GM19023 (cell line): Measurements from ENCODE around the gene DNAH9.

Experiments used
- ATAC-seq: cut with Tn5 transposase; IDR thresholded peaks from one replicate; pipeline ENCODE4 v1.9.1; 2021; ENCODE audit warnings: mild to moderate bottlenecking, moderate library complexity; ENCODE audit not compliant: unreplicated experiment

Gene DNAH9, protein sequence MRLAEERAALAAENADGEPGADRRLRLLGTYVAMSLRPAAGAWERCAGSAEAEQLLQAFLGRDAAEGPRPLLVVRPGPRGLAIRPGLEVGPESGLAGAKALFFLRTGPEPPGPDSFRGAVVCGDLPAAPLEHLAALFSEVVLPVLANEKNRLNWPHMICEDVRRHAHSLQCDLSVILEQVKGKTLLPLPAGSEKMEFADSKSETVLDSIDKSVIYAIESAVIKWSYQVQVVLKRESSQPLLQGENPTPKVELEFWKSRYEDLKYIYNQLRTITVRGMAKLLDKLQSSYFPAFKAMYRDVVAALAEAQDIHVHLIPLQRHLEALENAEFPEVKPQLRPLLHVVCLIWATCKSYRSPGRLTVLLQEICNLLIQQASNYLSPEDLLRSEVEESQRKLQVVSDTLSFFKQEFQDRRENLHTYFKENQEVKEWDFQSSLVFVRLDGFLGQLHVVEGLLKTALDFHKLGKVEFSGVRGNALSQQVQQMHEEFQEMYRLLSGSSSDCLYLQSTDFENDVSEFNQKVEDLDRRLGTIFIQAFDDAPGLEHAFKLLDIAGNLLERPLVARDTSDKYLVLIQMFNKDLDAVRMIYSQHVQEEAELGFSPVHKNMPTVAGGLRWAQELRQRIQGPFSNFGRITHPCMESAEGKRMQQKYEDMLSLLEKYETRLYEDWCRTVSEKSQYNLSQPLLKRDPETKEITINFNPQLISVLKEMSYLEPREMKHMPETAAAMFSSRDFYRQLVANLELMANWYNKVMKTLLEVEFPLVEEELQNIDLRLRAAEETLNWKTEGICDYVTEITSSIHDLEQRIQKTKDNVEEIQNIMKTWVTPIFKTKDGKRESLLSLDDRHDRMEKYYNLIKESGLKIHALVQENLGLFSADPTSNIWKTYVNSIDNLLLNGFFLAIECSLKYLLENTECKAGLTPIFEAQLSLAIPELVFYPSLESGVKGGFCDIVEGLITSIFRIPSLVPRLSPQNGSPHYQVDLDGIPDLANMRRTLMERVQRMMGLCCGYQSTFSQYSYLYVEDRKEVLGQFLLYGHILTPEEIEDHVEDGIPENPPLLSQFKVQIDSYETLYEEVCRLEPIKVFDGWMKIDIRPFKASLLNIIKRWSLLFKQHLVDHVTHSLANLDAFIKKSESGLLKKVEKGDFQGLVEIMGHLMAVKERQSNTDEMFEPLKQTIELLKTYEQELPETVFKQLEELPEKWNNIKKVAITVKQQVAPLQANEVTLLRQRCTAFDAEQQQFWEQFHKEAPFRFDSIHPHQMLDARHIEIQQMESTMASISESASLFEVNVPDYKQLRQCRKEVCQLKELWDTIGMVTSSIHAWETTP (N-terminal part only)

DNA sequence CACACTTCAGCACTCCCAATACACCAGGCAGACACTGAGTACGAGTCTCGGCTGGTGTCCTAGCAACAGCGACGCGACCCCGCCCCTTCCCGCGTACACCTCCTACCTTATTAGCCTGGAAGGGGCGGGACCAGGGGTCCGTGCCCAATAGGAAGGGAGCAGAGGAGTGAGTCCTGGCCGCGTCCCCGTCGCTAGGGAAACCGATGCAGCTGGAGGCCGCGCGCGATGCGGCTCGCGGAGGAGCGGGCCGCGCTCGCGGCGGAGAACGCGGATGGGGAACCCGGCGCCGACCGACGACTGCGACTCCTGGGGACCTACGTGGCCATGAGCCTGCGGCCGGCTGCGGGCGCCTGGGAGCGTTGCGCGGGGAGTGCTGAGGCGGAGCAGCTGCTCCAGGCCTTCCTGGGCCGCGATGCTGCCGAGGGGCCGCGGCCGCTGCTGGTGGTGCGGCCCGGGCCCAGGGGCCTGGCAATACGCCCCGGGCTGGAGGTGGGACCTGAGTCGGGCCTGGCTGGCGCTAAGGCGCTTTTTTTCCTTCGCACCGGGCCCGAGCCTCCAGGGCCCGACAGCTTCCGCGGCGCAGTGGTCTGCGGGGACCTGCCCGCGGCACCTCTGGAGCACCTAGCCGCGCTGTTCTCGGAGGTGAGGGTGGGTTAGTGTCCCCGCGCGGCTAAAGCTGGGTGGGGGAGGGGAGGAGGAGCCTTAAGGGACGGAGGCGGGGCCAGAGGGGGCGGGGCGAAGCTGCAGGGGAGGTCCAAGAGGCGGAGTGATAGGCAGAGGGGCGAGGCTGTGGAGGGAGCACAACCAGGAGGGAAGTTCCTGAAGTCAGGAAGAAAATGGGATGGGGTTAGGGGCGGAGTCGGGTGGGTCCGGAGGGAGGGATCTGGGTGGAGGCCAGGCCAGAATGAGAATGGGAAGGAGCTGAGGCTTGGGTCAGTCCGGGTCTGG lies at the start of gene DNAH9:
Gene DNAH9, plus strand, starts transcription at position 197 of the 948 bp plus-strand sequence. Its CDS starts 29 bp downstream, at position 226.
- no peak for ATAC-seq

DNA sequence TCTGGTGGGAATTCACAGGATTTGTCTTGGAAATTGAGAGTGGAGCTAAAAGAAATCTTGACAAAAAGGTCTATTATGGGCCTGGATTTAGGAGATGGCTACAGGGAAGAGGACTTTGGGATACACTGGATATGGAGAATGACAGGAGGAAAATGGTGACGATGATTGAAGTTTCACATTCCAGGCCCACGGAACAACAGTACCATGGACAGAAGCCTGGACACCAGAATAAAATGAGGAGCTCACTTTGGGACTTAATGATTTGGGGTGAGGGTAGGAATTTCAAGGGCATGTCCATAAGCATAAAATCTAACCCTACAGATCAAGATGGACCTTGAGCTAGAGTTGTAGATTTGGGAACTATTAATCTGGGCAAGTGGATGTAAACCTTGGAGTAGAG lies 47.8 kb upstream of the DNAH9 start:
- ATAC-seq: no peak

DNA sequence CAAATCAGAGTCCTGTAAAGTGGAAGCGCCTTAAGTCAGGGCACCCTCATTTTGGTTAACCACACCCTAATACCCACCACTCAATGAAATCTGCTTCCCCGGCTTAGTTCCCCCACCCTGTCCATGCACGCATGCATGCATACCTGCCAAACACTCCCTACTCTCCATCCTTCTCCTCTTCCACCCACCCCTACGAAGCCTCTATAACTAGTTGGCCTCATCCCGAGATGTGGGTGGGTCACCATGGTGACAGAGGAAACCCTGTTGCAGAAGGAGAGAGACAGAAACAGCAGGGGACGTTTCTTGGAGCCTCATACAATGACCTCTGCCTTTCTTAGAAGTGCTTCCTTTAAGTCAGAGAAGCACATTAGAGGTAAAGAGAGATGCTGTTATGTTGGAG lies 46.8 kb upstream of the DNAH9 start:
- ATAC-seq: no peak

DNA sequence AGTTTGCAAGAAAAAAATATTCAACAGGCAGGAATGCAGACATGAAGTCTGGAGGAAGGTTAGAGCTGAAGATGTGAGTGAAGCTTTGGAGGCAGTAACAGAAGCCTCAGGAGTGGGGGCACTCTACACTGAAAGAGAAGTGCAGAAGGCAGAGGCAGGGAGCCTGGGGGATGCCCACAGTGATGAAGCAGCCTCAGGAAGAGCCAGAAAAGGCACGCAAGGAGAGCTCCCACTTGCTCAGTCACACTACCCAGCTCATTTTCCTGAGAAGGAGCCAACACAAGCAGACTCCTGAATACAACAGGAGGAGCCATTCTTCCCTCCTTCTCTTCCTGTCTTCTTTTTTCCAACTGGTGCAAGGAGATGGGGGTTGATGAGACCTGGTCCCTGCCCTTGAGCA lies 45.1 kb upstream of the DNAH9 start:
- ATAC-seq: no peak

DNA sequence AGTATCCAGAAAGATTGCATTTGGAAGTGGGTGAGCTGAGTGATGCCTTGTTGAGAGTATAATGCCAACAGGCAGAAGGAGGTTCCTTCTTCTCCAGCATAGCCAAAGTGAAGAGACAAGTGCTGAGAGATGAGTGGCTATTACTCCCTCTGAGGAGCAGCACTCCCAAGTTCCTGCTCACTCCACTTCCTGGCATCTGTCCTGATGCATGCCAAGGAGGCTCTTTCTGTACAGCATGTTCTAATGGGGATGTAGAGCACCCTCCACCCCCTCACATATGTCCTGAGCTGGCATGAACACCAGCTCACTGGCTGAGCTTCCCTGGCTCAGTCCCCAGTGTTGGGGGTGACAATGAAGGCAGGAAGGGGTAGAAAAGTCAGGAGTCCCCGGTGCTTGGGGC lies 44.2 kb upstream of the DNAH9 start:
- ATAC-seq: no peak

DNA sequence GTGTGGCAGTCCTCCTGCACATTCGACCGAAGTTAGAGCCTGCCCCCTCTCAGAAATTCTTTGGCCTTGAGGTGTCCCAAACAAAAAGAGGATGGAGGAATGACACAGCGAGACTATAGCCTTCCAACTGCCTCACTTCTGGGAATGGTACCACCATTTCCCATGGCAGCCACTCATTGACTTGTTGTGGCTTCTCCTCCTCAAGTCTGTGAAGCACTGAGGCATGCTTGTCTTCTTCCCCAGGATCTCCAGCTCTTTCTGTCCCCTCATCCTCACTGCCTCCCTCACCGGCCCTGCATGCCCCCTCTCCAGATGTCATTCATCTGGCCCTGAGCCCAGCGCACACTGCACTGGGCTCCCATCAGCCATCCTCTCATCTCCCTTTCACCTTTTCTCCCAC lies 43.7 kb upstream of the DNAH9 start:
- no peak for ATAC-seq

DNA sequence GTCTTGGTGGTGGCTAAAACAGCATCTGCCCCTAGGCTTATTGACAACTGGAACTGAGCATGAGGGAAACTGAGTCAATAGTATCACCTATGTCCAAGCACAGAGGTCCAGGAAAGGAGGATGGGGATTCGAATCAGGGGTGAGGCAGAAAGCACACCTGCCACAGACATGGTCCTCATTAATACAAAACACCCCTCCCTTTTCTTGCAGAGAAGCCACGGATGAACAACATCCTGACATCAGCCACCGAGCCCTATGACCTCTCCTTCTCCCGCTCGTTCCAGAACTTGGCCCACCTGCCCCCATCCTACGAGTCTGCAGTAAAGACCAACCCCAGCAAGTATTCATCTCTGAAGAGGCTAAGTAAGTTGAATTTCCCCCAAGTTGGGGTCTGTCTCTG lies 42.7 kb upstream of the DNAH9 start:
- no peak for ATAC-seq

DNA sequence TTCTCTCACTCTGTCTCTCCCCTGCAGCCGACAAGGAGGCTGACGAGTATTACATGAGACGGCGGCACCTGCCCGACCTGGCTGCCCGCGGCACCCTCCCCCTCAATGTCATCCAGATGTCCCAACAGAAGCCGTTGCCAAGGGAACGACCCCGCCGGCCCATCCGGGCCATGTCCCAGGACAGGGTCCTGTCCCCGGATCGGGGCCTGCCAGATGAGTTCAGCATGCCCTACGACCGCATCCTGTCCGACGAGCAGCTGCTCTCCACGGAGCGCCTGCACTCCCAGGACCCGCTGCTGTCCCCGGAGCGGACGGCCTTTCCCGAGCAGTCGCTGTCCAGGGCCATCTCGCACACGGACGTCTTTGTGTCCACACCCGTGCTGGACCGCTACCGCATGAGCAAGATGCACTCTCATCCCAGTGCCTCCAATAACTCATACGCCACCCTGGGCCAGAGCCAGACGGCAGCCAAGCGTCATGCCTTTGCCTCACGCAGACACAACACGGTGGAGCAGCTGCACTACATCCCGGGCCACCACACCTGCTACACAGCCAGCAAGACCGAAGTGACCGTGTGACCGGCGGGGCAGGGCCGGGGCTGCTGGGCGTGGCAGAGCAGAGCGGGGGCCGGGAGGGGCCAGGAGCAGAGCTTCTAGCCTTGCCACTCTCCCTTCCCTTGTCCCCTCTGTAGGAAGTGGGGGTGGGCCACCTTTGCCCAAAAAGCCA lies 40.4 kb upstream of the DNAH9 start:
- ATAC-seq: no peak

DNA sequence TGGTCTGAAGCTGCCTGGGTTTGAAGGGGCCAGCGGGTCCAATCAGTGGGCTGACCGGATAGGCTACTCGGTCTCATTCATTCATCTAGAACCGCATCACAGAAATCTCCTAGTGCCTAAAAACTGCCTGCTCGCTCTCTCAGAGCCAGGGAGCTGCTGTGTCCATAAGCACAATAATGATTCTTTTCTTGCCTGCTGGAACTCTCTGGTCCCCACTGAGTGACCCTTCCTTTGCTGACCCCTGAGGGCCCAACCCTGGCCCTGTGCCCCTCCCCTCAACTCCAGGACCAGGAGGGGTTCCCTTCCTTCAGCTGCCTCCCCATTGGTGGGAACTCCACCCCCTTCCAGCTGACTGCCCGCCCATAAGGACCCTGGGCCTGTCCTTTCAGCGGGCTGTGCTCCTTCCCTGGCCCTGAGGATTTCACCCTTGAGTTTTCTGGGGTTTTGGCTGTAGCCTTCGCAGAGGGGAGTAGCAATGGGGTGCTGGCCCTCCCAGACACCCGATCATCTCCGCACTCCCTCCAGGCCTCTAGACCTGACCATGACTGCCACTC lies 39.5 kb upstream of the DNAH9 start:
- ATAC-seq: no peak

DNA sequence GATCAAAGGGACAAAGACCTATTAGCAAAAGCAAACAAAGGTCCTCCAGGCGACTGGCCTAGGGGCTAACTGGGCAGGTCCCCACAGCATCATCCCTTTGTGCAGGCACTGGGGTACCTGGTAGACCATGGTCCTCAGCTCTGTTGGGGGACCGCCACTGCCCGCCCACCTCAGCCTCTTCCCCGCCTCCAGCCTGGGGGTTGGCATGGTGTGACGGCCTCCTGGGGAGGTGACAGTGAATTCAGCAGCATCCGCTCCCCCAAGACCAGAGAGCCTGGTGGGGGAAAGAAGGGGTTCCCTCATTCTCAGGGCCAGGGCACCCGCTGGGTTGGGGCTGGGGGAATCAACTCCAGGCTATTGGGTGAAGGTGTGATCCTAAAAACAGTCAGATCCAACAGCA lies 38.7 kb upstream of the DNAH9 start:
- ATAC-seq: no peak

DNA sequence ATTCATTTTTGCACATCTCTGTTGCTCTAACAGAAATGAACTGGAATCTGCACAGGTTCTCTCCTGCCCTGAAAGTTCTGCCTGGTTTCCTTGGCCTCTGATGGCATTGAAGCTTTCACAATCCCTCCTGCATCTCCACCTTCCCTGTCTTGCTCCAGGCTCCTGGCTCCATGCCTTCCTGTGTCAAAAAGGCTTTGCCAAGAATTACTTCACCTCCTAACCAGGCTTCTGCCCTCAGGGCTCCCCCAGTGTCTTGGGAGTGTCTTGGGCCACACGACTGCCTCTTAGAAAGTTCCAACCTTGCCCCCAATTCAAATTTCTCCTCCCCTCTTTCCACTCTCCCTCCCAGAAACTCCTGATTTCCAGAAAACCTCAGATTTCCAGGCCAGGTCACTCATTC lies 37.0 kb upstream of the DNAH9 start:
- no peak for ATAC-seq

DNA sequence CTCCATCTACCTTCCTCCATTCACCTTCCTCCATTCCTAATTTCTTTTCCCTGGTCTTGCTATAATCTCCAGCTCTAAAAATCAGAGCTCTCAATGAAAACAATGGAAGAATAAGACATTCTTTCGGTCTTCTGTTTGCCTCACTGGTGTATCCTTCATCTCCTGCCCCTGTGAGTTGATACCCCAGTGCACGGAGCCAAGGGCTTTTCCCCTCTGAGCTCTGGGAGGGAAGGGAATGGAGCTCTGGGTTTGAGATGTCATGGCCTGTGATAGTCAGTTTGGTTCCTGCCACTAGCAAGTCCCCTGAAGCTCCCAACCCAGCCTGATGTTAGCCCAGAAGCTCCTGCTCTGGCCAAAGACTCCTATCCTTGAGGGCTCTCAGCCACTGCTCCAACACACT lies 36.6 kb upstream of the DNAH9 start:
- no peak for ATAC-seq

DNA sequence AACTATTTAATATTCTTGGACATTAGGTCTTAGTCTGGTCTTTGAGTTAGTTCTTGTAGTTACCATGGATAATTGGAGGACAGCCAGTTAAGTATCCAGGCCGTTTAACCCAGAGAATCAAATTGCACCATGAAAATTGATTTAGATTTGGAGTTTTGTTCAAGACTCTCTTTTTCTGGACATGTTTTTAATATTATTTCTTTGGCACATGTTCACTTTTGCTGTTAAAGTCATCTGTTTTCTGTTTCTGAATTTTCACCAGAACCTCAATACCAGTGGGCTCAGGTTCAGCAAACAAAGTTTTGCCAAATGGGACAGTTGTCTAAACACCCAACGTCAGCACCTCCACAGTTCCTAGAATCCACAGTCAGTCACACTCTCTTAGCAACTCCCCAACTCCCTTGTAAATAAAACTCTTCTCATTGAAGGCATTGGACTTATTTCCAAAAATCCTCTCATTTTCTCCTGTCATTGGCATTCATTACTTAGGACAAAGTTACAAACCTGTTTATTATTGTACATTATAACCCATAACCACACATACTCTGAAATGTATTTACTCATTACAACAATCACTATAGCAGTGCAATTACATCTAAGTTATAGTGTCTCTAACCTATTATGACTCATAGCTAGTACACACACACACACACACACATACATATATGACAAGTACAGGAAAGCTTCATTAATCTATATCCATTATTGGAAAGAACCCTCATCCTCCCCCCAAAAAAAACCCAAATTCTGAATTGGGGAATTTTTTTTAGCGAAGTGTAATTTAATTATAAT lies 33.5 kb upstream of the DNAH9 start:
- no peak for ATAC-seq

DNA sequence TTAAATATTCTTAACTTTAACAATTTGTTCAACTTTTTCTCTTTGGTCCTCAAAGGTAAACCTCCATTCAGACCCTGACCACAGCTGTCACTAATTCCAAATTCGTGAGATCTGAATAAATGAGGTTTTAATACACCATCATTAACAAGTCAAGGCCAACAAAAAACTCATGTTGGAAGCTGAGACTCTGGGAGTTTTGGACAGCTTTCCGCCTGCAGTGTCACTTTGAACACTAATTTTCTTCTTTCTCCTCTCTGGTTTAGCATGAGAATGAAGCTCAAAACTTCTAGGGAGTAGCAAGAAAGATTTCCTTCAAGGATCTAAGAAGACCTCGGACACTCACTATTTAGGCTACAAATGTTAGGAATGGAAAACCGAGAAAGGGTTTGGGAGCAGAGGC lies 32.7 kb upstream of the DNAH9 start:
- no peak for ATAC-seq

DNA sequence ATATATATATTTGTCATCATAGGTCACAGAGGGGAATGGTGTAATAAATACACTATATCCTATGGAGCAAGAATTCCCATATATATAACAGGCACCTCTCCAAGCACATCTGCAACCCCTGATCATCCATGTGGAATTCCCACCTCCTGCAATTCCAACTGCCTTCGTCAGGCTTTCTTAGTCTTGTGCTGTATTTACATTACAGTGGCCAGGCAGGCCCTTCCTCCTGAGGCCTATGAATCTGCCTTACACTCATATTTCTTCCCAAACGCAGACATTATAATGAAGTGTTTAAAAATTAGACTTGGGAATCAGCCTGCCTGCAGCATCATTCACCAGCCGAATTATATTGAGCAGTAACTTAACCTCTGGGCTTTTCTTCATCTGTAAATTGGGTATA lies 19.3 kb upstream of the DNAH9 start:
- no peak for ATAC-seq

DNA sequence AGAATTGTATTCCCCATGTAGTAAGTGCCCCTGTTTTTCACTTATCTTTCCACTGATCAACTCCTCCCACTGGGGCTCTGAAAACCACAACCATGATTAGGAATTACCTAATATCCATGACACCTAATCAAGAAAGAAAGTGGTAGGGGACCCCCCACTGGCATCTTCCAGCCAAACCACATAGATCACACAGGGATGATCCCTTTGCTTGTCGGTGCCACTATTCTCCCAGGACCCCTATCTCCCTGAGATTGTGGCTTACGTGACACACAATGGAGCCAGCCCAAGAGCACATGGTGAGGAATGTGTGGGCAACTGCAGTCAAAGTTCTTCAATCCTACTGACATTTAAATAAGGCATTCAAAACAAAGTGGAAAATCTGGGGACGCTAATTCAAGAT lies 17.6 kb upstream of the DNAH9 start:
- ATAC-seq: no peak

DNA sequence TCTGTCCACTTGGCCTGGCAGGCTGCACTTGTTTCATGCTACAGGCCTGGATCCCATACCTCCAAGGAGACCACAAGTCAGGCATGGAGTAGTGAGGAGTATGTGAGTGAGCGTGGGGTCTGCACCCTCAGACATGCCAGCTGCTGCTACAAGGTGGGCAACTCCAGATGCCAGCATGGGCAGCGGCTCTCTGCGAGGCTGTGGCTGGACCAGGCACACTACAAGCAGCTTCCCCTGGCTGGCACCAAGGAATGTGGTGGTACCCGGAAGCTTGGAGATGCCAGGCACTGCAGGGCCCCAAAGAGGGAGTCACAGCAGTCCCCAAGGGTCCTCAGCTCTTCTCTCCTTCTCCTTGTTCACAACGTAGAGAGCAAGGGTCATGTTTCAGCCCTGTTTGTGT lies 16.1 kb upstream of the DNAH9 start:
- ATAC-seq: no peak

DNA sequence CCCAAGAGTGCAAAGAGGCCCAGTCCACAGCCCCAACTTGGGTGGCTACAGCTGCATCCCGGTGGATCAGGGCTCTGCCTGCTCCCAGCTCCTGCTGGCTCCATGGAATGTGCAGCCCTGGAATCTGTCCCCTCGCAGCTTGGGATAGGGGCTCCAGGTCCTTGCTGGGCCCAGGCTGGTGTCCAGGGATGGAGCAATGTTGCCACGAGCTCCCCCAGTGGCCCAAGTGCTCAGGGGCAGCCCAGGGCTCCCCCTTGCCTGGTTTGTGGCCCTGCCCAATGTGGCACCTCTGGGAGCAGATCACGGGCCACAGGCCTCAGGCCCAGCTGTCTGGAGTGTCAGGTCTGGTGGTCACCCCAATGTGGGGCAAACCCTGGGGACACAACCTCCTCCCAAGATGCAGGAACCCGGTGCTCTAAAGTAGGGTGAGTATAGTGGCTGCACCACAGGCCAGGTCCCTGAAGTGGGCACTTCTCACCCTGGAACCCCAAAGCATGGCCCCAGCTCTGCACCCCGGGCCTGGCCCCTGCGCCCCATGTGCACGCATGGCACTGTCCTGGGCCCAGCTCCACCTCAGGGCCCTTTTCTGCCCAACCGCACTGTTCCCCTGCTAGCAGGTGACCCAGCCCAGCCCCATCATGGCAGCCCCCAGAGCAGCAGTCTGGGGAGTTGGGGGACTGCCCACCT lies 14.8 kb upstream of the DNAH9 start:
- no peak for ATAC-seq
